GM18498 (cell line): ENCODE measurements around the gene CCDC137.

Experiments
- ATAC-seq: cut with Tn5 transposase; IDR thresholded peaks from one replicate; pipeline ENCODE4 v1.9.1; 2021; ENCODE audit warnings: mild to moderate bottlenecking, moderate library complexity; ENCODE audit not compliant: unreplicated experiment

The CCDC137 gene

GRCh38 chr17:81681672-81682071, 15.1 kb downstream of the CCDC137 start:
- ATAC-seq, result no peak

- no peak for ATAC-seq
These were observed 16.1 kb downstream of the CCDC137 start for GRCh38 chr17:81682565-81683207.

DNA sequence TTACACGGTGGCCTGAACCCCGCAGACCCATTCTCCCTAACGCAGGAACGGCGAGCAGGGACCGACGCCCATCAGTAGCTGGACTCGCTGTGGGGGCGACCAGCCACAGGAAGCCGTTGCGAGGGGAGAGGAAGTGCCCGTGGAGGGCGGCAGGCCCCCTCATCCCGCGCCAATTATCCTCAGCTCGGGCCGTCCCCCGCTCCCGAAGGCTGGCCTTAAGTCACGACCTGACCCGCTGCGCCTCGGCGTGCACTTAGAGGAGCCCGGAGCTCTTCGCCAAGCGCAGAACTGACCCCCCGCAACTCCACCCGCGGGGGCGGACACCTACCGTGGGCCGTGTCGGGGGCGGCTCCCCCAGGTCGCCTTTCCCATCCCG, 16.7 kb downstream of the CCDC137 start:
- ATAC-seq, result no peak

DNA sequence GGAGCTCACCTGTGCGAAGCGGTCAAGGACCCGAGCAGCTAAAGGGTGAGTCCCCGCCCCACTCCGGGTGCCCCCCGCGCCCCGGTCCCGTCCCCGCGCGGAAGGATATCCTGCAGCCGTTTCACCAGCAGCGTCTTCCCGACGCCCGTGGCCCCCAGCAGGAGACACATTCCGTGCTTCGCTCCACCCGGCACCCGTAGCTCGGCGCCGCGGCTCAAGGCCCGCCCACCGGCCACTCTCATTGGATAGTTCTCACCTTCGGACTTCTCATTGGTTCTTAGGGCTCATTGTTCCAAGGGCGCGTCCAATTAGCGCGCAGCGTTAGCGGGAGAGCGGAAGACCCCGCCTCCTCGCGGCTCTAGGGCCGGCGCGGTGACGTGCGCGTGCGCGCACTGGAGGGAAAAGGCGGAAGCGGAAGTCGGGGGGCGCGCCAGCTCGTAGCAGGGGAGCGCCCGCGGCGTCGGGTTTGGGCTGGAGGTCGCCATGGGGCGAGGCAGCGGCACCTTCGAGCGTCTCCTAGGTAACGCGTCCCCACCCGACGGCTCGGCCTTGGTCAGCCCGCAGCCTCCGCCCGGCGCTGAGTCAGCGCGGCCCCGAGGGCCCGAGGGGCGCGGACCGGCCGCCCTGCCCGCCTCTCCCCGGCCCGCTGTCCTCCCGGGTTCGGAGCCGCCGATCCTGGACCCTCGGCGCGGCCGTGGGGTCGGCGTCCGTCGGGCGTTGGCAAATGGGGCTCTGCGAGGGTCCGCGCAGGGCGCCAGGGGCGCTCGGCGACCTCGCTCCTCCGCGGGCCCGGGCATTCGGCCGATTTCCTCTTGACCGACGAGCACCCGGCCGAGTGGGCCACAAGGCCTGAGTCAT, 17.3 kb downstream of the CCDC137 start, which contains the start of the genes ARL16 and HGS:
TSS of gene ARL16 (minus strand) at position 214 of the 858 bp plus-strand sequence. CDS start at position 170, 44 bp downstream.
TSS of gene HGS (plus strand) at position 428 of the 858 bp plus-strand sequence. CDS start at position 484, 56 bp downstream.
- peak; percentile 95 for ATAC-seq

DNA sequence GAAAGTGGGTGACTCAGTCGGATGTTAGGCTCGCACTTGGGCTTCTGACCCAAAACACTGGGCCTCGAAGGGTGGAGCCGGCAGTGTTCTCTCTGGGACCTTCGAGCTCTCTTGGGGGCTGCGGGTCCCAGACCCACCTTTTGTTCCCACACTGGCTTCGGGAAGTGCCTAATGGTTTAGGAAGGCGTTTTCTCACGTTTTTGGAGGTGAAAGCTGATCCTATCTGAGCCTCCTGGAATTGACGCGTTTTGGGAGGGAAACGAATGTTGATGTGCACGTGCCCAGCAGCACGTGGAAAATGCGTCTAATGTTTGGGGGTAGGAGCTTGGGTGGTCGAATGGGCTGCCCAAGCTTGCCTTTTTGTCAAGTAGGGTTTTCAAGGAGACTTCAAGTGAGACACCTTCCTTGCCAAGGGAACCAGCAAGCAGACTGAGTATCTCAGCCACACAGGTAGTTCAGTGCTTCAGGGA, 17.9 kb downstream of the CCDC137 start:
- no peak for ATAC-seq

DNA sequence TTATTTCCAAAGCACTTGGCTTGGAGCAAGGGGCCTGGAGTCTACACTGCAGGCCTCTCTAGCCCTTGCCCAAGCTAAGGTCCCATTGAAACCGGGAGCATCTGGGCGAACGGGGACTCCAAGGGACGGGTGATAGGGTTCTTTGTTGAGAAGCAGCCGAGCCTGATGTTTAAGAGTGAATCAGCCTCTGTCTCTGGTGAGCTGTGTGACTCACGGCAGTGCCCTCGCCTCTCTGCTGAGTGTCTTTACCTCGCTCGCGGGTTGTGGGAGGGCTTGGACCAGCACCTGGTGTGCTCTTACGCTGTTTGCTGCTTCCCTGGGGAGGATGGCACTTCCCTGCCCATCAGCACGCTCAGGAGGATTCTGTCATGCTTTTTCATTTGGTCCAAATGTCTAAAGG, 18.6 kb downstream of the CCDC137 start:
- ATAC-seq, result no peak

GRCh38 chr17:81686614-81687013, 20.1 kb downstream of the CCDC137 start:
- no peak for ATAC-seq

DNA sequence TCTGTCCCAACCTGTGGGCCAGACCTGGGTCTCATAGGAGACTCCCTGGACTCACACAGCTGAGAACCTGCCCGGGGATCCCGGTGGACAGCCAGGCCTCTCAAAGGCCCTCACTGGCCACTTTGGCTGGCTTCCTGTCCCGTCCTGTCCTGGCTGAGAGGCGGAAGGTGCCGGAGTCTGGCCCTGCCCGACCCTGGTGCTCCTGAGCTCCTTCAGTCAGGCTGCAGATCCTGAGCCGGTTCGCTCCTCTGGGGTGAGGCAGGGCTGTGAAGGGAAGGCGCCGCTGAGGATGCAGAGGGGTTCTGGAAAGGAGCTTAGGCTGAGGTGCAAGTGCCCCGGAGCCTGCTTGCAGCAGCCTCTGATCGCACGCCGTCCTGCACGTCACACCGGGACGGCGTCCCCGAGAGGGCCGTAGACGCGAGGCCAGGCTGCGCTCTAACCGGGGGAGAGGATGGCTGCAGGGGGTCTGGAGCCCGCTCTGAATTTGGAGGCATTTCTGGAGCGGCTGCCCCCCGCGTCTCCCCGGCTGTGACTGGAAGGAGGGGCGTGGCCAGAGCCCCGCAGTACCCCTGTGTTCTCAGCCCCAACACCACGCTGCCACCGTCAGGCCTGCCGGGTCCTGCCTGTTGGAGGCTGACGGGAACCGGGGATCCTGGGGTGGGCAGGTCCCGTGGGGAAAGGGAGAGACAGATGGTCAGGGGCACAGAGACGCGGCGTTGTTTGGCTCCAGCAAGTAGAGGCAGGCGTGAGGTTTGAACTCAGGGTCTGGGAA, 21.4 kb downstream of the CCDC137 start:
- no peak for ATAC-seq

DNA sequence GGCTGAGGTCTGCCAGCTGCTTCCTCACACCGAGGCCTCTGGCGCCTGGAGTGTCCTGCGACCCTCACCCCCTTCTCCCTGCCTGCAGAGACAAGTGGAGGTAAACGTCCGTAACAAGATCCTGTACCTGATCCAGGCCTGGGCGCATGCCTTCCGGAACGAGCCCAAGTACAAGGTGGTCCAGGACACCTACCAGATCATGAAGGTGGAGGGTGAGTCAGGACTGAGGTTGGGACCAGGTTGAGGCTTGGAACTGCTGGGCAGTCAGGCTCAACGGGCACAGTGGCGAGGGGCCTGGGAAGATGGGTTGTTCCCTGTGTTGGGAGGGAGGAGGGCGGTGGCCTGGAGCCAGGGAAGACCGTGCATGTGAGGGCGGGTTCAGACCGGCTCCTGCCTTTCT, 22.1 kb downstream of the CCDC137 start:
- ATAC-seq, result no peak

DNA sequence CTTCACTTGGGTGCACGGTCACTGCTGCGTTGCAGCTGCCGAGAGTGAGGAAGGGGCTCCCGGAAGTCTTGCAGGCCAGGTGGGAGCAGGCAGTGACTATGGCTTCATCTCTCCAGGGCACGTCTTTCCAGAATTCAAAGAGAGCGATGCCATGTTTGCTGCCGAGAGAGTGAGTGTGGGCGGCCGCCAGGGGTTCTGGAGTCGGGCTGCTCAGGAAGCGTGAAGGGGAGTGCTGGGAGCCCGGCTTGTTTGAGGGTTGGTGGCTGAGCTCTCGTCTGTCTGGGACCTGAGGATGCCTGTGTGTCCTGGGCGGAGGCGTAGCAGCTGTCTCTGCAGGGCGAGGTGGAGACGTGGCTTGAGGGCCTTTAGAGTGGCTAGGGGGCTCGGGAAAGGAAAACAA, 23.5 kb downstream of the CCDC137 start:
- no peak for ATAC-seq

DNA sequence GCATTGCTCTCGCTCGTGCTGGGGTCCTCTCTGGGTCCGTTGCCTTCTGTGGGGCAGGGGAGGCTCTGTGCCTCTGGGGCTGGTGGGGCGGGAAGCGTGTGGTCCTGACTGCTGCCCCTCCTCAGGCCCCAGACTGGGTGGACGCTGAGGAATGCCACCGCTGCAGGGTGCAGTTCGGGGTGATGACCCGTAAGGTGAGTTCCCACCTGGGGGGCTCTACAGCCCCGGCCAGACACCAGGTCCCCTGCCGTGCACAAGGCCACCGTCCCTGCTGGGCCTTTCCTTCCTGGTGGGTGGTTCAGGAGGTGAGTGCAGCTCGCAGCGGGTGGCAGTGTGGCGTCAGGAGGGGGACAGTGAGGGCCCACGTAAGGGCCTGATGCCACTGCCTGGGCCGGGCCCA, 24.0 kb downstream of the CCDC137 start:
- ATAC-seq, result no peak

DNA sequence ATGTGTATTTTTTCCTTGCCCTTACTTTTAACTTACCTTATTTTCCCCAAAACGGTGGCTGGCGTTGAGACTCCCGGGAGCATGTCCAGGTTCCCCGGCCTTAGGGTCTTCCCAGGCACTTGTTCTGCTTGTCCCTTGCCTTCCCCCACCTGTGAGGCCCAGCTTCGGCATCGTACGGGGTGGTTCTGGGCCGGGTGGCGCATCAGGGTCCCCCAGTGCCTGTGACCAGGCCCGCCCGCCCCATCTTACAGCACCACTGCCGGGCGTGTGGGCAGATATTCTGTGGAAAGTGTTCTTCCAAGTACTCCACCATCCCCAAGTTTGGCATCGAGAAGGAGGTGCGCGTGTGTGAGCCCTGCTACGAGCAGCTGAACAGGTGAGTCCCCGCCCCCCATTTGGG, 24.7 kb downstream of the CCDC137 start:
- ATAC-seq, result no peak

GRCh38 chr17:81691608-81692007, 25.1 kb downstream of the CCDC137 start:
- ATAC-seq, result no peak

- ATAC-seq, result no peak
These were observed 27.1 kb downstream of the CCDC137 start for GRCh38 chr17:81693509-81694210.

DNA sequence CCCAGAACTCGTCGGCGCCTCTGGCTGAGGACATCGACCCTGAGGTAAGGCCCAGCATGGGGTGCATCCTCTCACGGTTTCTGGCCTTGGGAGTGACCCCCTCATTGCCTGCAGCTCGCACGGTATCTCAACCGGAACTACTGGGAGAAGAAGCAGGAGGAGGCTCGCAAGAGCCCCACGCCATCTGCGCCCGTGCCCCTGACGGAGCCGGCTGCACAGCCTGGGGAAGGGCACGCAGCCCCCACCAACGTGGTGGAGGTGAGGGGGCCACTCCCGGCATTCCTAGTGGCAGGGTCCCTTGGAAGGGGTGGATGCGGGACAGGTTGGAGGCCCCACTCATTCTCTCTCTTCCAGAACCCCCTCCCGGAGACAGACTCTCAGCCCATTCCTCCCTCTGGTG, 28.3 kb downstream of the CCDC137 start:
- ATAC-seq, result no peak

- no peak for ATAC-seq
These were observed 28.7 kb downstream of the CCDC137 start for GRCh38 chr17:81695211-81695610.

- ATAC-seq, result no peak
These were observed 29.3 kb downstream of the CCDC137 start for GRCh38 chr17:81695801-81696200.

DNA sequence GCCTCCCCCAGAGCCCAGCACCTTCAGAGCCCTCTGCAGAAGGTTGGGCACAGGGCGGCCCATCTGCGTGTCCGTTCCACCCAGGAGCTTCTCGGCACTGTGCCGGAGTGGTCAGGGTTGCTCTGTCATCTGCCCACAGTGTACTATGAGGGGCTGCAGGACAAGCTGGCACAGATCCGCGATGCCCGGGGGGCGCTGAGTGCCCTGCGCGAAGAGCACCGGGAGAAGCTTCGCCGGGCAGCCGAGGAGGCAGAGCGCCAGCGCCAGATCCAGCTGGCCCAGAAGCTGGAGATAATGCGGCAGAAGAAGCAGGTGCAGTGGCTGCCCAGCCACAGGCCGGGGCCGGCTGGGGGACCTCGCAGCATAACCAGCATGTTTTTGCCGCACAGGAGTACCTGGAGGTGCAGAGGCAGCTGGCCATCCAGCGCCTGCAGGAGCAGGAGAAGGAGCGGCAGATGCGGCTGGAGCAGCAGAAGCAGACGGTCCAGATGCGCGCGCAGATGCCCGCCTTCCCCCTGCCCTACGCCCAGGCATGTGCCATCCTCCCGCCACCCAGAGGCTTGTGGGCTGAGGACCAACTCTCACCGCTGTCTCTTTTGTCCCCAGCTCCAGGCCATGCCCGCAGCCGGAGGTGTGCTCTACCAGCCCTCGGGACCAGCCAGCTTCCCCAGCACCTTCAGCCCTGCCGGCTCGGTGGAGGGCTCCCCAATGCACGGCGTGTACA, 29.8 kb downstream of the CCDC137 start:
- ATAC-seq, result no peak

DNA sequence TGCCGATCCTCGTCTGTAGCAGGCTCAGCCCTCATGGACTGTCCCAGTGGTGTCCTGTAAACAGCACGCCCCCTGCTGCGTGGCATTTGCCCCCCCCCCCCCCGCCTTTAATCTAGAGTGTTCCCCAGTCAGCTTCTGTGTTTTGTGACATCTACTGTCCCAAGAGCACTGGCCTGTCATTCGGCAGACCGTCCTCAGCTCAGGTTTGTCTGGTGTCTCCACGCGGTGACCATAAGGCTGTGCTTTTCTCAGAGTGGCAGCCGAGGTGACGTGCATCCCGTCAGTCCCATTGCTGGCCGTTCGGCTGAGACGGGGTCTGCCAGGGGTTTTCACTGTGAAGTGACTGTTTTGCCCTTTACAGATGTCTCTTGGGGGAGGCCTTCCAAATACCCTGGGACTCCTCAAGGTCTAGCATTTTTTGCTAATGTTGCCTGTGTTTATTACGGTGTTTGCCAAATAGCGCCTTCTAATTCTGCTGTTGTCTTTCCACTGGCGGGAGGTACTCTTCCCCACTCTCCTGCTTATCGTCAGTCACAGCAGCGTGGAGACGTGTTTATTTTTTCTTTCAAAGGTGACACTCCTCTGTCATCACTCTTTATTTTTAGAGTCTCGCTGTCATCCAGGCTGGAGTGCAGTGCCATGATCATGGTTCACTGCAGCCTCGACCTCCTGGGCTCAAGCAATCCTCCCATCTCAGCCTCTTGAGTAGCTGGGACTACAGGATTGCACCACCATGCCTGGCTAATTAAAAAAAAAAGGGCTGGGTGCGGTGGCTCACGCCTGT, 30.9 kb downstream of the CCDC137 start:
- no peak for ATAC-seq
